GM12878 (cell line): ENCODE measurements around the gene KIF25. TPM values are rescaled to one million over a fixed set of nuclear protein-coding genes. Genes with fewer than 3 reads are reported as not detected.

Experiments
- ATAC-seq: fragments of 200-7000 bp; cut with Tn5 transposase; 3 replicates; pipeline ENCODE4 v1.9.1; 2020; ENCODE audit warnings: mild to moderate bottlenecking, moderate library complexity
- BruUV-seq: library from RNA; stranded (reverse); fragments of 400-500 nt; replicated peaks from 2 replicates; lab custom pipeline; 2021; lab: Mats Ljungman, UMichigan
- CTCF ChIA-PET: fragments of 300-600 bp; sonication (Branson Sonifier 250); formaldehyde crosslinking; extraction: SDS; loops from one replicate; lab custom pipeline; 2021; ENCODE audit warnings: inconsistent platforms; lab: Yijun Ruan, JAX
- POLR2A ChIA-PET: fragments of 350-600 bp; formaldehyde crosslinking; extraction: SDS; loops from one replicate; lab custom pipeline; 2021; ENCODE audit warnings: inconsistent platforms; lab: Charles Lee
- RAD21 ChIA-PET: fragments of 300-600 bp; sonication (Branson Sonifier 250); formaldehyde crosslinking; loops from one replicate; lab custom pipeline; 2023; ENCODE audit warnings: antibody characterized with exemption; ENCODE audit not compliant: unreplicated experiment; lab: Charles Lee
- SMC1A ChIA-PET: fragments of 300-600 bp; sonication (Branson Sonifier 250); formaldehyde crosslinking; loops from one replicate; lab custom pipeline; 2023; ENCODE audit not compliant: unreplicated experiment, uncharacterized antibody; lab: Charles Lee
- DNase-seq: peaks from one replicate; pipeline ENCODE4 v3.0.0-alpha.2; 2011; ENCODE audit warnings: low read depth, low spot score
- FAIRE-seq: peaks from 3 replicates; lab custom pipeline; 2011; peaks lifted over from hg19 to GRCh38; lab: Jason Lieb, UNC
- H2AFZ ChIP-seq: 2 replicates; pipeline ENCODE4 v1.6.0; 2011; ENCODE audit warnings: low read depth, low read length, control low read depth; ENCODE audit not compliant: control insufficient read depth
- H3K27ac ChIP-seq: 2 replicates; pipeline ENCODE4 v1.5.1; 2011; ENCODE audit warnings: control low read depth; ENCODE audit not compliant: control insufficient read depth, insufficient read depth
- H3K27me3 ChIP-seq, 2 experiments: replicated peaks in 1 of 2; 2 replicates each; pipeline versions ENCODE4 v1.6.0 to v1.6.1; 2011; ENCODE audit warnings: low read length in 1 of 2; ENCODE audit not compliant: control insufficient read depth in 2 of 2, insufficient read depth in 2 of 2
- H3K36me3 ChIP-seq, 2 experiments: 2 replicates each; pipeline ENCODE4 v1.5.1; 2011; ENCODE audit warnings: low read length in 1 of 2; ENCODE audit not compliant: control insufficient read depth in 2 of 2, insufficient read depth in 2 of 2
- H3K4me1 ChIP-seq: 2 replicates; pipeline ENCODE4 v1.6.1; 2011; ENCODE audit warnings: mild to moderate bottlenecking, low read length, moderate library complexity, mixed read lengths; ENCODE audit not compliant: control insufficient read depth, insufficient read depth
- H3K4me2 ChIP-seq: 2 replicates; pipeline ENCODE4 v1.6.0; 2011; ENCODE audit warnings: control low read depth; ENCODE audit not compliant: control insufficient read depth, insufficient read depth
- H3K4me3 ChIP-seq: fragments of 200-600 bp; sonication (generic); 2 replicates; pipeline ENCODE4 v1.5.1; 2016
- H3K79me2 ChIP-seq: 2 replicates; pipeline ENCODE4 v1.6.0; 2011; ENCODE audit warnings: low read length; ENCODE audit not compliant: control insufficient read depth, insufficient read depth
- H3K9ac ChIP-seq: 2 replicates; pipeline ENCODE4 v1.8.0; 2011; ENCODE audit warnings: low read length, control low read depth, mixed read lengths; ENCODE audit not compliant: control insufficient read depth, insufficient read depth
- H3K9me3 ChIP-seq: replicated peaks from 3 replicates; pipeline ENCODE4 v1.5.1; 2011; ENCODE audit warnings: mild to moderate bottlenecking, low read length; ENCODE audit not compliant: control insufficient read depth, insufficient read depth
- H4K20me1 ChIP-seq: 2 replicates; pipeline ENCODE4 v1.6.0; 2011; ENCODE audit not compliant: control insufficient read depth, insufficient read depth
- ASH2L ChIP-seq: fragments of 300-600, 200-600 bp; sonication (generic); IDR thresholded peaks from 2 replicates; pipeline ENCODE4 v1.6.1; 2017; ENCODE audit warnings: low read depth, mild to moderate bottlenecking, borderline replicate concordance
- CREM ChIP-seq: IDR thresholded peaks from 2 replicates; pipeline ENCODE4 v1.6.1; 2014; ENCODE audit warnings: antibody characterized with exemption, low read depth
- EZH2 ChIP-seq: IDR thresholded peaks from 2 replicates; pipeline ENCODE4 v1.6.1; 2012; ENCODE audit warnings: low read depth, mild to moderate bottlenecking, control low read depth, inconsistent platforms, low read length, borderline replicate concordance; ENCODE audit not compliant: control insufficient read depth
- FOS ChIP-seq: IDR thresholded peaks from 3 replicates; pipeline ENCODE4 v1.6.1; 2011; ENCODE audit warnings: borderline replicate concordance; ENCODE audit not compliant: insufficient read length; ENCODE audit errors: extremely low read depth
- GATAD2B ChIP-seq: fragments of 450-650 bp; conservative IDR thresholded peaks from 2 replicates; pipeline ENCODE4 v1.6.1; 2017; ENCODE audit warnings: low read depth, mild to moderate bottlenecking, moderate library complexity
- HCFC1 ChIP-seq: fragments of 150-350 bp; IDR thresholded peaks from 2 replicates; pipeline ENCODE4 v1.6.1; 2014; ENCODE audit warnings: low read length
- MTA2 ChIP-seq: fragments of 450-650 bp; IDR thresholded peaks from 2 replicates; pipeline ENCODE4 v1.6.1; 2016; ENCODE audit warnings: low read depth, mild to moderate bottlenecking, moderate library complexity
- POLR2AphosphoS5 ChIP-seq: IDR thresholded peaks from 2 replicates; pipeline ENCODE4 v1.6.1; 2011; ENCODE audit warnings: mild to moderate bottlenecking, low read length, inconsistent platforms
- RELA ChIP-seq: fragments of 450-650 bp; IDR thresholded peaks from 2 replicates; pipeline ENCODE4 v1.8.0; 2014; ENCODE audit warnings: borderline replicate concordance; ENCODE audit not compliant: partially characterized antibody
- RUNX3 ChIP-seq: IDR thresholded peaks from 2 replicates; pipeline ENCODE4 v1.6.1; 2012; ENCODE audit warnings: low read length, inconsistent platforms
- SMC3 ChIP-seq: IDR thresholded peaks from 2 replicates; pipeline ENCODE4 v1.6.1; 2011; ENCODE audit warnings: low read length, improper control_type of control experiment, borderline replicate concordance
- YY1 ChIP-seq: IDR thresholded peaks from 2 replicates; pipeline ENCODE4 v1.6.1; 2011; ENCODE audit warnings: low read depth, mild to moderate bottlenecking, low read length
- WGBS: methylation state at CpG from one replicate; pipeline ENCODE4 v1.1.6; 2016; ENCODE audit warnings: low lambda C conversion rate; ENCODE audit not compliant: insufficient replicate concordance, insufficient coverage; ENCODE audit errors: missing lambda C conversion rate; 5-methylcytosine and 5-hydroxymethylcytosine counted together
- in situ Hi-C: fragments of 300-500 bp; cut with MboI; formaldehyde crosslinking; loops from 9 replicates; pipeline ENCODE4 v1.14.3; 2018; ENCODE audit warnings: mixed read lengths
- intact Hi-C: fragments of 100-400 bp; cut with micrococcal nuclease; formaldehyde crosslinking; loops from one replicate; pipeline ENCODE4 v1.14.2; 2022; ENCODE audit not compliant: unreplicated experiment
- polyA plus RNA-seq, 11 experiments: library from polyadenylated mRNA; depleted of rRNA in 4 of 11; unstranded in 6 of 11; stranded (reverse) in 5 of 11; fragments of >200 nt; fragmentation: Nextera tagmentation in 4 of 11; fragmentation: Illumina TruSeq in 1 of 11; extraction: Ambion mirVana in 4 of 11; extraction: Trizol in 1 of 11; gene quantifications; 1 replicate in 1 of 11; 2 replicates in 10 of 11; pipeline versions ENCODE4 v1.2.1 to v1.2.3, GENCODE V29; 2011 to 2016; ENCODE audit warnings: inconsistent platforms in 2 of 11, missing spikeins in 2 of 11, low read depth in 1 of 11
- total RNA-seq, 4 experiments: library from RNA; depleted of rRNA in 3 of 4; stranded (reverse); fragments of >200 nt in 3 of 4; fragmentation: Illumina TruSeq in 1 of 4; extraction: Trizol in 1 of 4; gene quantifications; 2 replicates each; pipeline versions ENCODE4 v1.2.1 to v1.2.3, GENCODE V29; 2013 to 2021
- TF ChIP-seq, protein P1 (sequence below): fragments of 150-350 bp; IDR thresholded peaks from 2 replicates; pipeline ENCODE4 v1.6.1; 2016; ENCODE audit warnings: low read depth, low read length
- TF ChIP-seq, protein P2 (sequence below): fragments of 450-650 bp; IDR thresholded peaks from 2 replicates; pipeline ENCODE4 v1.6.1; 2016; ENCODE audit warnings: mild to moderate bottlenecking

The KIF25 gene
- total and polyA plus RNA-seq, 10 of the 15 experiments (the other 5 are each of a cell fraction or from before 2014, with no cell fraction given): not detected

DNA sequence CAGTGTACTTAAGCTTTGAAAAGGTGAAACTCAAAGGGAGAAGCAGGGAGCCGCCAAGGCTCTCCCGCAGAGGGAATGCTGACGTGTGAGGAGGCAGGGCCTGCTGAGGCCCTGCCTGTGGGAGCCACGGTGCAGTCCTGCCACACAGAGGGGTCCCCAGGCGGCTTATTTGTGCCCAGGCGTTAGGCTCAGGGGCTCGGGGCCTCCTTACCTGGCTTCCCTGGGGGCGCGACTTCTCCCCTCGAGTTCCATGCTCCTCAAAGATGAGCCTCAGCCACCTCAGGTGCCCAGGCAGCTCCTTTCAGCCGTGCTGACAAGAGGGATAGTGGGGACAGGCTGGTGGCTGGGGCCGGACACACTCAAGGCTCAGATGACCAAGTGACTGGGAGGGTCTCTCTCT lies 2.2 kb upstream of the KIF25 start:
- no TSS peak for BruUV-seq
- DNase-seq (no peak), ATAC-seq (no peak), FAIRE-seq (no peak)
- H4K20me1 ChIP-seq: no peaks in the 10 kb centered on the region
- ChIA-PET CTCF (no interaction called here), RAD21 (no interaction called here), POLR2A (no interaction called here), SMC1A (no interaction called here)
- H3K4me3 ChIP-seq: no peak overlapping the region
- H3K4me1 ChIP-seq: no peaks in the 10 kb centered on the region
- intact Hi-C loops: no loop called here
- no peak overlapping the region for H3K4me2 ChIP-seq
- no peak overlapping the region for H3K9ac ChIP-seq
- no peak overlapping the region for H2AFZ ChIP-seq
- no peak overlapping the region for H3K27ac ChIP-seq
- TF ChIP-seq GATAD2B (no peak), YY1 (no peak), CREM (no peak), FOS (no peak), MTA2 (no peak), RELA (no peak), ASH2L (no peak), EZH2 (no peak), RUNX3 (no peak), SMC3 (no peak), HCFC1 (no peak), POLR2AphosphoS5 (no peak)
- TF ChIP-seq, protein P1, sequence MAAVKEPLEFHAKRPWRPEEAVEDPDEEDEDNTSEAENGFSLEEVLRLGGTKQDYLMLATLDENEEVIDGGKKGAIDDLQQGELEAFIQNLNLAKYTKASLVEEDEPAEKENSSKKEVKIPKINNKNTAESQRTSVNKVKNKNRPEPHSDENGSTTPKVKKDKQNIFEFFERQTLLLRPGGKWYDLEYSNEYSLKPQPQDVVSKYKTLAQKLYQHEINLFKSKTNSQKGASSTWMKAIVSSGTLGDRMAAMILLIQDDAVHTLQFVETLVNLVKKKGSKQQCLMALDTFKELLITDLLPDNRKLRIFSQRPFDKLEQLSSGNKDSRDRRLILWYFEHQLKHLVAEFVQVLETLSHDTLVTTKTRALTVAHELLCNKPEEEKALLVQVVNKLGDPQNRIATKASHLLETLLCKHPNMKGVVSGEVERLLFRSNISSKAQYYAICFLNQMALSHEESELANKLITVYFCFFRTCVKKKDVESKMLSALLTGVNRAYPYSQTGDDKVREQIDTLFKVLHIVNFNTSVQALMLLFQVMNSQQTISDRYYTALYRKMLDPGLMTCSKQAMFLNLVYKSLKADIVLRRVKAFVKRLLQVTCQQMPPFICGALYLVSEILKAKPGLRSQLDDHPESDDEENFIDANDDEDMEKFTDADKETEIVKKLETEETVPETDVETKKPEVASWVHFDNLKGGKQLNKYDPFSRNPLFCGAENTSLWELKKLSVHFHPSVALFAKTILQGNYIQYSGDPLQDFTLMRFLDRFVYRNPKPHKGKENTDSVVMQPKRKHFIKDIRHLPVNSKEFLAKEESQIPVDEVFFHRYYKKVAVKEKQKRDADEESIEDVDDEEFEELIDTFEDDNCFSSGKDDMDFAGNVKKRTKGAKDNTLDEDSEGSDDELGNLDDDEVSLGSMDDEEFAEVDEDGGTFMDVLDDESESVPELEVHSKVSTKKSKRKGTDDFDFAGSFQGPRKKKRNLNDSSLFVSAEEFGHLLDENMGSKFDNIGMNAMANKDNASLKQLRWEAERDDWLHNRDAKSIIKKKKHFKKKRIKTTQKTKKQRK: no peak
- TF ChIP-seq, protein P2, sequence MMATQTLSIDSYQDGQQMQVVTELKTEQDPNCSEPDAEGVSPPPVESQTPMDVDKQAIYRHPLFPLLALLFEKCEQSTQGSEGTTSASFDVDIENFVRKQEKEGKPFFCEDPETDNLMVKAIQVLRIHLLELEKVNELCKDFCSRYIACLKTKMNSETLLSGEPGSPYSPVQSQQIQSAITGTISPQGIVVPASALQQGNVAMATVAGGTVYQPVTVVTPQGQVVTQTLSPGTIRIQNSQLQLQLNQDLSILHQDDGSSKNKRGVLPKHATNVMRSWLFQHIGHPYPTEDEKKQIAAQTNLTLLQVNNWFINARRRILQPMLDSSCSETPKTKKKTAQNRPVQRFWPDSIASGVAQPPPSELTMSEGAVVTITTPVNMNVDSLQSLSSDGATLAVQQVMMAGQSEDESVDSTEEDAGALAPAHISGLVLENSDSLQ: no peak
- H3K27me3 ChIP-seq: no peaks in the 10 kb centered on the region
- WGBS: 37% methylated on average over 12 of the region's 12 CpGs
- no peaks in the 10 kb centered on the region for H3K79me2 ChIP-seq
- H3K36me3 ChIP-seq: no peaks in the 10 kb centered on the region
- in situ Hi-C loops: no loop called here
- H3K9me3 ChIP-seq: no peaks in the 10 kb centered on the region
